Stimulated activated naive CD4-positive, alpha-beta T cell treated with Interleukin-2 at 50 U/mL for 16 hours (primary cell): ENCODE results near the gene CSF3.

Experiments
- DNase-seq: peaks from one replicate; lab custom pipeline; 2025; lab: John Stamatoyannopoulos, UW

The CSF3 gene

DNA sequence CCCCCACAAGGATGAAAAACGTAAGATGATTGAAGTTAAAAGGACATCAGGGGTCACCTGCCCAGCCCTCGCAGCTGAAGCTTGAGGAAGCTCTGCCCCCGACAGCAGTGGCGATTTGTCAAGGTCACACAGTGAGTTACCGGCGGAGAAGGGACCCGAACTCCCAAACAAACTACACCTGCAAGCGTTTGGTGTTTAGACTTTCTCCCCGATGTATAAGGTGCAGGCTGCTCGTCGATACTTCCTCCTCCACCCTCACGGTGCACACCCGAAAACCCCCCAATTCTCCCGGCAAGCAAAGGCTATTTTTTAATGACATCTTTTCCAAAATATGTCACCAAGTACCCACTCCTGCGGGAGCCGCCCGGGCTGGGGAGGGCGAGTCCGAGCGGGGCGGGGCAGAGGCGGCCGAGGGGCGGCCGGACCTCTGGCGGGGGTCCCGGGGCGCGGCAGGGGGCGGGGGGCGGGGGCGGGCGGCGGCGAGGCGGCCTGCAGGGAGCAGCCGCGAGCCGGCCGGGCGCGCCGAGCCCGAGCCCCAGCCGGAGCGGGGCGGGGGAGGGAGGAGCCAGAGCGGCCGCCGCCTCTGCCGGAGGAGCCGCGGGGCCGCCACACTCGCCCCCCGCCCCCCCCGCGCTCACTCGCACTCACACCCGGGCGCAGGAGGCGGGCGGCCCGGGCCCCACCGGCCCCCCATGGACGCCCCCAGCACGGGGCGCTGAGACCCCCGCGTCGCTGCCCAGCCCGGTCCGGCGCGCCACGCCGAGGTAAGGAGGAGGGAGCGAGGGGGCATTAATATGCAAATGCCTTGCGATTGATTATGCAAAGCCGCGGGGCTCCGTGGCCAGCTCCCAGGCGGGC, 47.3 kb downstream of the CSF3 start, which contains the start of gene THRA:
Gene THRA, plus strand, starts transcription at position 637 of the 858 bp plus-strand sequence. CDS start 11,524 bp downstream, outside the sequence.
- peak; percentile 67 for DNase-seq

DNA sequence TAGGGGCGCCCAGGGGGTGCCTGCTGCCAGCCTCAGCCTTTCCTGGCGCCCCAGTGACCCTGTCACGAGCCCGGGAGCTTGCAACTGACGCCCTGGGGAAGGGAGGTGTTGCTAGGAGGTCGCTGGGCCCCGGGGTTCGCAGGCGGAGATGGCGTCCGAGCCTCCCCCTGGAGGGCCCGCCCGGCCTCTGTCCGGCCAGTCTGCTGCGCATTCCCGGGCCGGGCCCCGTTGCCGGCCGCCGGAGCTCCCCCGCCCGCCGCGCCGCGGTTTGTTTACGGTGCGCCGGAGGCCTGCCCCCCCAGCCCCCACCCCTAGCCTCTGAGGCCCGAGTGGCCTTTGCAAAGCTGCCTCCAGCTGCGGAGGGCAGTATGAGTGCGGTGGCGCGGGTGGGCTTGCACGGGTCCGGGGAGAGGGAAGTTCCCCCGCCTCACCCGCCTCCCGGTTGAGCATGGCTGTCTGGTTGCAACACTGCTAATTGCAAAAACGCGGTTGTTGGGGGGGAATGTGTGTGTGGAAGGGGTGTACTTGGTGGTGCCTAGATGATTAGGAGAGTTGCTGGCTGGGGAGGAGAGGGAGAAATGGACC, 48.0 kb downstream of the CSF3 start:
- DNase-seq = no peak

DNA sequence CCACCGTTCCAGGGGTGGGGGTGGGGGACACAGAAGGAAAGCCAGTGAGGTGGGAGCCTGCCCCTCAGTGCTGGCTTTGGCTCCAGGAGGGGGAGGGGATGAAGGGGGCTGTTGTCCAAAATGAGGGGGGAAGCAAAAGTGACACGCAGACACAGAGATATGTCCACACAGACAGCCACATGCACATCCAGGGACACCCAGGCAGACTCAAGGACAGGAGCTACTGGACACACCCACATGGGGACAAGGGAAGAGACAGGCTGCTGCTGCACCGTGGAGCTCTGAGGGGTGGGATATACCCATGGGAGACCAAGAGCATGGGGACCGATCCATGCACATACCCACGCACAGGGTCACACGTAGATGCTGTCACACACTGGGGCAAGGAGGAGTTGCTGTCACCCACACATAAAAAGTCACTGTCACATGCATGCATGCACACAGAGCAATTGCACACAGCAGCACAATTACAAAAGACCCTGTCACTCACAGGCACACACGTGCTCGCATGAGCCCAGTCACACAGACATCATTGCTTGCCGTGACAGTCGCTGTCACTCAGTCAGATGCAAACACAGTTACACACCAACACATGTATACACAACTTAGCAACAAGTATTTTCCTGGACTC, 48.8 kb downstream of the CSF3 start:
- DNase-seq = peak; percentile 11

DNA sequence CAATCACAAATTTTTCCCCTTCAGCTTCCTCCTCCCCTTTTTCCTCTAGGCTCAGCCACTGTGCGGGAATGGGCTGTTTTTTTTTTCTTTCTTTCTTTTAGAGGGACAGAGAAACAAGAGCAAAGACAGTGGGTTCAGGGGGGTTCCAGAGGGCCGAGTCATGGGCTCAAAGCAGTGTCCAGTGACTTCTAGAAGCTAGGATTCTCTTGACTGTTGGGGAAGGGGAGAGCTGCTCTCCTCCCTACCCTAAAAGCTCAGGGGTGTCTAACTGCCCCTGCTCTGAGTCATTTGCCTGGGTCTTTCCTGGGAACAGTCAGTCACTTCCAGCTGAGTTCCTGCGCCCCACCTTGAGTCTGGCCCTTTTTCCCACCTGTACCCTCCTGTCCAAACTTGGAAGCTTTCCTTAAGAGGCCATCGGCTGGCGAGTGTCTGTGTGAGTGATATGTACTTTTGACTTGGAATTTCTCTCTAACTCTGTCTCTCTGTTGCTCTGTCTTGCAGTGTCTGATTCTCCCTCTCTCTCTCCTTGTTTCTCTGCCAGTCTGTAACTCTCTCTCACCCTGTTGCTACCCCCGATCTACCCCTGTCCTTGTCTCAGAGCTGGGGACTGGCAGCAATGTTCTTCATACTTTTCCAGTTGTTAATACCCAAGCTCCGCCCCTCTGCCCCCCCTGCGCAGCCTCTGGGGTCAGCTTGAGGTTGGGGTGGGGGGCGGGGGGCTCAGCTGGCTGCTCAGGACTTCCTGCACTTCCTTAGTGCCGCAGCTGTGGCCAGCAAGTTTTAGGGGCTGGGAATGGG, 49.9 kb downstream of the CSF3 start:
- no peak for DNase-seq

DNA sequence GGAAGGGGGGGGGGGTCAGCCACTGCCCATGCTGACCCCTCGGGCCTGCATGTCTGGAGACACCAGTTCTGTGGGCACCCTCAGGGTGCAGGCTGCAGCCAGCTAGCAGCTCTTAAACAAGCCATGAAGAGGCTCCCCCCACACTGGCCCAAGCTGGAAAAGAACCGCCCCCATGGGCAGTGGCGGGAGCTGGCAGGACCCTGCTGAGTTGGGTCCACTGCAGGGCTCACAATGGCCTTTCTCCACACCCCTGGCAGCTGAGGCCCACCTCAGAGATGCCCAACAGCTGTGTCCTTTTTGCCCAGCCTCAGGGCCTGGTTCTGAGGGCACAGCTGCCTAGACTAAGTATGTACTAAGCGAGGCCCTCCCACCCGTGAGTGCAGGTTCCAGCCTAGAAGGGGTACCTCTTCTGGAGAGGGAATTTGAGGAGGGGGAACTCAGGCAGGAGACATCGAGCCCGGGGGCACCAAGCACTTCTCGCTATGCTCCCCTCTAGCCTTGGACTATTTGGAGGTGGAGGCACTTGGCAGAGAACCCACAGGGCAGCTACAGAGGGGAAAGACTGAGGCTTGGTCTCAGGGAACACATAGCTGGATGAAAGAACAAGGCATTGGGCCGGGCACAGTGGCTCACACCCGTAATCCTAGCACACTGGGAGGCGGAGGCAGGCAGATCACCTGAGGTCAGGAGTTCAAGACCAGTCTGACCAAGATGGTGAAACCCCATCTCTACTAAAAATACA, 50.7 kb downstream of the CSF3 start:
- no peak for DNase-seq
